Lung (tissue), 12 donors: Measurements from ENCODE around the gene PSMG3. TPM values are rescaled to one million over a fixed set of nuclear protein-coding genes. Genes with fewer than 3 reads are reported as not detected.

Experiments
- ATAC-seq: fragments of 200-7000 bp; cut with Tn5 transposase; one replicate; pipeline ENCODE4 v1.9.1; 2020; ENCODE audit warnings: moderate number of reproducible peaks; ENCODE audit not compliant: insufficient read depth, low FRiP score
- DNase-seq, 3 donors: peaks; one replicate each; pipeline ENCODE4 v3.0.0-alpha.2; 2013 to 2017
- H3K27ac ChIP-seq, 2 donors: one replicate each; pipeline ENCODE4 v1.5.1; 2013; ENCODE audit warnings: mild to moderate bottlenecking in 2 of 2, moderate library complexity in 2 of 2, control low read depth in 1 of 2, inconsistent platforms in 1 of 2, low read depth in 1 of 2, low read length in 1 of 2
- H3K27me3 ChIP-seq, 3 donors: one replicate each; pipeline ENCODE4 v1.5.1; 2013; ENCODE audit warnings: low read length in 2 of 3; ENCODE audit not compliant: control insufficient read depth in 3 of 3, insufficient read depth in 3 of 3
- H3K36me3 ChIP-seq, 4 donors: one replicate each; pipeline ENCODE4 v1.5.1; 2013; ENCODE audit warnings: low read length in 4 of 4, mild to moderate bottlenecking in 1 of 4, moderate library complexity in 1 of 4; ENCODE audit not compliant: control insufficient read depth in 4 of 4, insufficient read depth in 4 of 4
- H3K4me1 ChIP-seq, 5 donors: one replicate each; pipeline ENCODE4 v1.5.1; 2013; ENCODE audit warnings: low read length in 5 of 5, mild to moderate bottlenecking in 2 of 5, moderate library complexity in 1 of 5; ENCODE audit not compliant: control insufficient read depth in 5 of 5, insufficient read depth in 5 of 5
- H3K4me3 ChIP-seq: one replicate; pipeline ENCODE4 v1.5.1; 2013; ENCODE audit warnings: mild to moderate bottlenecking, control low read depth, moderate library complexity
- H3K9ac ChIP-seq, 2 donors: one replicate each; pipeline ENCODE4 v1.5.1; 2013; ENCODE audit warnings: low read length in 2 of 2, control low read depth in 1 of 2; ENCODE audit not compliant: insufficient read depth in 1 of 2
- H3K9me3 ChIP-seq, 4 donors: one replicate each; pipeline ENCODE4 v1.5.1; 2013; ENCODE audit warnings: low read length in 3 of 4, mild to moderate bottlenecking in 1 of 4, moderate library complexity in 1 of 4; ENCODE audit not compliant: control insufficient read depth in 4 of 4, insufficient read depth in 3 of 4
- CTCF ChIP-seq: IDR thresholded peaks from 2 replicates; pipeline ENCODE4 v1.5.1; 2012; ENCODE audit warnings: mild to moderate bottlenecking; ENCODE audit errors: control extremely low read depth, extremely low read depth
- WGBS, 2 donors: extraction: QIAGEN DNeasy Blood & Tissue Kit; methylation state at CpG; one replicate each; pipeline ENCODE4 v1.1.7; 2013; 5-methylcytosine and 5-hydroxymethylcytosine counted together
- polyA plus RNA-seq, 2 donors: library from polyadenylated mRNA; stranded (reverse); fragments of 200-250 nt; gene quantifications; one replicate each; pipeline ENCODE4 v1.2.1, GENCODE V29; 2013
- total RNA-seq, 2 donors: library from RNA; depleted of rRNA in 1 of 2; stranded (reverse); fragments of >200 nt in 1 of 2; gene quantifications; one replicate each; pipeline ENCODE4 v1.2.1, GENCODE V29; 2014 to 2021
- donor health status: control.
- donor health status: control.
- donor health status: Bipolar disorder and iron deficiency.
- donor health status: healthy.
- donor health status: DM: yes; HTN: yes; CAD: no.

The PSMG3 gene
- total and polyA plus RNA-seq, 4 donors, result 10.7 to 86.7 (median 41.8) TPM

GRCh38 chr7:1546274-1546908, 23.4 kb downstream of the PSMG3 start:
- no peak overlapping the region for H3K4me3 ChIP-seq
- TF ChIP-seq CTCF, result no peak
- DNase-seq (no peak), ATAC-seq (no peak)
- peaks cover 0 to 32% (median 3%) of the 10 kb centered on the region in 4 donors for H3K36me3 ChIP-seq
- WGBS, 2 donors, result 89 to 90% methylated on average over 28 of the region's 28 CpGs
- H3K27ac ChIP-seq, result no peak overlapping the region
- H3K27me3 ChIP-seq, result no peaks in the 10 kb centered on the region
- no peak overlapping the region for H3K9ac ChIP-seq
- H3K4me1 ChIP-seq, result peaks cover 0 to 1% (median 0%) of the 10 kb centered on the region in 5 donors
- no peaks in the 10 kb centered on the region for H3K9me3 ChIP-seq

GRCh38 chr7:1545417-1546246, 24.2 kb downstream of the PSMG3 start:
- peaks cover 0 to 1% (median 0%) of the 10 kb centered on the region in 5 donors for H3K4me1 ChIP-seq
- H3K9ac ChIP-seq, result no peak overlapping the region
- peaks cover 0 to 39% (median 3%) of the 10 kb centered on the region in 4 donors for H3K36me3 ChIP-seq
- no peak overlapping the region for H3K4me3 ChIP-seq
- H3K27me3 ChIP-seq, result no peaks in the 10 kb centered on the region
- H3K9me3 ChIP-seq, result no peaks in the 10 kb centered on the region
- H3K27ac ChIP-seq, result no peak overlapping the region
- WGBS, 2 donors, result 66 to 72% methylated on average over 34 to 40 of the region's 40 CpGs
- DNase-seq, result no peak
- TF ChIP-seq CTCF, result no peak
- no peak for ATAC-seq

- H3K9ac ChIP-seq, result no peak overlapping the region
- H3K27me3 ChIP-seq, result no peaks in the 10 kb centered on the region
- no peak for ATAC-seq
- 90% methylated on average over 16 of the region's 16 CpGs for WGBS, 2 donors
- H3K27ac ChIP-seq, result no peak overlapping the region
- TF ChIP-seq CTCF, result no peak
- no peaks in the 10 kb centered on the region for H3K9me3 ChIP-seq
- H3K36me3 ChIP-seq, result peaks cover 0 to 46% (median 5%) of the 10 kb centered on the region in 4 donors
- DNase-seq, result no peak
- H3K4me3 ChIP-seq, result no peak overlapping the region
- peaks cover 0 to 1% (median 0%) of the 10 kb centered on the region in 5 donors for H3K4me1 ChIP-seq
Observed at GRCh38 chr7:1544896-1545416, 24.9 kb downstream of the PSMG3 start.
